Fibroblast of lung (primary cell): Measurements from ENCODE around the gene CYLD.

ENCODE experiments used
- EZH2 ChIP-seq: IDR thresholded peaks from 2 replicates; pipeline ENCODE4 v1.5.1; 2012; ENCODE audit warnings: low read length, control low read depth, mild to moderate bottlenecking; ENCODE audit errors: missing control alignments
- TF ChIP-seq, protein P1 (sequence below), 2 donors: IDR thresholded peaks in 1 of 2; conservative IDR thresholded peaks in 1 of 2; 1 replicate in 1 of 2; 2 replicates in 1 of 2; pipeline ENCODE4 v1.5.1; 2011 to 2012; ENCODE audit warnings: low read length in 2 of 2, control low read depth in 1 of 2, inconsistent platforms in 1 of 2, low read depth in 1 of 2, mild to moderate bottlenecking in 1 of 2

DNA sequence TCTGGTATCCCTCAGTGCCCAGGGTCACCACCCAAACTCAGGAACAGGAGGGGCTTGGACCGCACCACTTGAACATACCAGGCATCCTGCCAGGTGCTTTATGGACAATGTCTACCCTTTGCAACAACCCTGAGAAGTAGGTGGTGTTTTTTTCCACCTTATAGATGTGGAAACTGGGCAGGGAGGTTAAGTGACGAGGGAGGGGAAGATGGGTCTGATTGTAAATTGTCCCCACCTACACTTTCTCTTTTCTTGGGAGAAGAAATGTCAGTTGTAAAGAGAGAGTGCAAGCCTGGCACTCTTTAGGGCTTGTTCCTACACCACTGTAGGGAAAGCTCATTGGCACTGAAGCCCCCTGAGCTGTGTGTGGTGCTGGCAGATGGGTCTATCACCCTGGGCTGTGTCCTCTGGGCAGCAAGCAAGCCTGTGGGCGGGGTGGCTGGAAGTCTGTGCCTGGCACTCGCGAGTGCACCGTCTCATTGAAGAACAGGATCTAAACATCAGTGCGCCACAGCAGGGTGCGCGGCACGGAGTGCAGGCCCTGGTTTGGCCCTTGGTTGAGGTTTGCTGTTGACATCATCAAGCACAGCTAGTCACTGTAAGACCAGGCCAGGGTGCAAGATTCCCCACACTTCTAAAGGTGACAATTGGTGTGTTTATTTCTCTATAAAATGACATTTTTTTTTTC lies 33.4 kb upstream of the CYLD start:
- TF ChIP-seq, protein P1, sequence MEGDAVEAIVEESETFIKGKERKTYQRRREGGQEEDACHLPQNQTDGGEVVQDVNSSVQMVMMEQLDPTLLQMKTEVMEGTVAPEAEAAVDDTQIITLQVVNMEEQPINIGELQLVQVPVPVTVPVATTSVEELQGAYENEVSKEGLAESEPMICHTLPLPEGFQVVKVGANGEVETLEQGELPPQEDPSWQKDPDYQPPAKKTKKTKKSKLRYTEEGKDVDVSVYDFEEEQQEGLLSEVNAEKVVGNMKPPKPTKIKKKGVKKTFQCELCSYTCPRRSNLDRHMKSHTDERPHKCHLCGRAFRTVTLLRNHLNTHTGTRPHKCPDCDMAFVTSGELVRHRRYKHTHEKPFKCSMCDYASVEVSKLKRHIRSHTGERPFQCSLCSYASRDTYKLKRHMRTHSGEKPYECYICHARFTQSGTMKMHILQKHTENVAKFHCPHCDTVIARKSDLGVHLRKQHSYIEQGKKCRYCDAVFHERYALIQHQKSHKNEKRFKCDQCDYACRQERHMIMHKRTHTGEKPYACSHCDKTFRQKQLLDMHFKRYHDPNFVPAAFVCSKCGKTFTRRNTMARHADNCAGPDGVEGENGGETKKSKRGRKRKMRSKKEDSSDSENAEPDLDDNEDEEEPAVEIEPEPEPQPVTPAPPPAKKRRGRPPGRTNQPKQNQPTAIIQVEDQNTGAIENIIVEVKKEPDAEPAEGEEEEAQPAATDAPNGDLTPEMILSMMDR (conservative IDR thresholded peaks at IDR 0.05 in 1 of 2, IDR thresholded peaks at IDR 0.05 in 1 of 2; ENCODE audit: low read depth in 1 of 2, low read length in 2 of 2): no peak
- no peak for TF ChIP-seq EZH2
